Type B pancreatic cell (in vitro differentiated cells): ENCODE results near the gene LGALS14. TPM values are rescaled to one million over a fixed set of nuclear protein-coding genes. Genes with fewer than 3 reads are reported as not detected.
"Not testable (repeated sequence)": the region's sequence is repeated elsewhere in the genome, so short reads cannot be mapped to it uniquely, and the experiment has no call there.

Experiments used
- DNase-seq: peaks from one replicate; pipeline ENCODE4 v3.0.0; 2021; ENCODE audit warnings: mixed read lengths; ENCODE audit not compliant: unreplicated experiment; ENCODE audit errors: extremely low spot score
- H3K27ac Mint-ChIP-seq: 2 replicates; pipeline ENCODE4 v1.8.0; 2021; ENCODE audit warnings: mild to moderate bottlenecking, mixed read lengths
- H3K27me3 Mint-ChIP-seq: 2 replicates; pipeline ENCODE4 v1.8.0; 2021; ENCODE audit warnings: mixed read lengths
- H3K36me3 Mint-ChIP-seq: 2 replicates; pipeline ENCODE4 v1.8.0; 2021; ENCODE audit warnings: mixed read lengths
- H3K4me1 Mint-ChIP-seq: one replicate; pipeline ENCODE4 v1.8.0; 2021; ENCODE audit warnings: mixed read lengths; ENCODE audit not compliant: unreplicated experiment
- H3K4me3 Mint-ChIP-seq: 2 replicates; pipeline ENCODE4 v1.8.0; 2021; ENCODE audit warnings: mild to moderate bottlenecking, mixed read lengths
- H3K9me3 Mint-ChIP-seq: 2 replicates; pipeline ENCODE4 v1.8.0; 2021; ENCODE audit warnings: mixed read lengths
- CTCF ChIP-seq: fragments of 200-600 bp; sonication (generic); conservative IDR thresholded peaks from 2 replicates; pipeline ENCODE4 v1.5.0; 2021; ENCODE audit warnings: antibody characterized with exemption, mild to moderate bottlenecking
- total RNA-seq: library from RNA; stranded (reverse); gene quantifications from 2 replicates; pipeline ENCODE4 v1.2.1, GENCODE V29; 2021; ENCODE audit warnings: low replicate concordance

The LGALS14 gene
- total RNA-seq, 1 donor from 2014 or later = not detected

- no peak for TF ChIP-seq CTCF
- Mint-ChIP-seq H3K9me3 (no peaks in the 10 kb centered on the region), H3K27ac (no peak overlapping the region), H3K4me3 (no peak overlapping the region), H3K36me3 (no peaks in the 10 kb centered on the region), H3K27me3 (peaks cover 35% of the 10 kb centered on the region), H3K4me1 (no peaks in the 10 kb centered on the region)
- DNase-seq = no peak
Observed at GRCh38 chr19:39686739-39687138, 17.5 kb upstream of the LGALS14 start.

- H3K9me3 Mint-ChIP-seq, H3K27ac Mint-ChIP-seq, H3K36me3 Mint-ChIP-seq, H3K4me1 Mint-ChIP-seq, DNase-seq, H3K4me3 Mint-ChIP-seq: not testable (repeated sequence)
- peaks cover 47% of the 10 kb centered on the region for H3K27me3 Mint-ChIP-seq
Observed at GRCh38 chr19:39688637-39689036, 15.6 kb upstream of the LGALS14 start.

- Mint-ChIP-seq H3K4me1 (no peaks in the 10 kb centered on the region), H3K27ac (no peak overlapping the region), H3K27me3 (peaks cover 48% of the 10 kb centered on the region), H3K4me3 (no peak overlapping the region), H3K36me3 (no peaks in the 10 kb centered on the region), H3K9me3 (no peaks in the 10 kb centered on the region)
- TF ChIP-seq CTCF = no peak
- DNase-seq = no peak
Observed at GRCh38 chr19:39692166-39692565, 12.1 kb upstream of the LGALS14 start.

- no peaks in the 10 kb centered on the region for H3K9me3 Mint-ChIP-seq
- no peak overlapping the region for H3K27ac Mint-ChIP-seq
- H3K4me3 Mint-ChIP-seq = no peak overlapping the region
- H3K36me3 Mint-ChIP-seq = no peaks in the 10 kb centered on the region
- H3K27me3 Mint-ChIP-seq = peaks cover 52% of the 10 kb centered on the region
- DNase-seq = no peak
- no peaks in the 10 kb centered on the region for H3K4me1 Mint-ChIP-seq
- no peak for TF ChIP-seq CTCF
Observed at GRCh38 chr19:39692822-39693221, 11.5 kb upstream of the LGALS14 start.

GRCh38 chr19:39695759-39696158 is 8.5 kb upstream of the LGALS14 start:
- DNase-seq = no peak
- Mint-ChIP-seq H3K27ac (no peak overlapping the region), H3K9me3 (no peaks in the 10 kb centered on the region), H3K4me3 (no peak overlapping the region), H3K4me1 (no peaks in the 10 kb centered on the region), H3K27me3 (peaks cover 51% of the 10 kb centered on the region), H3K36me3 (no peaks in the 10 kb centered on the region)
- TF ChIP-seq CTCF = no peak

- Mint-ChIP-seq H3K4me3 (no peak overlapping the region), H3K27me3 (peaks cover 48% of the 10 kb centered on the region), H3K27ac (no peak overlapping the region), H3K36me3 (no peaks in the 10 kb centered on the region), H3K4me1 (no peaks in the 10 kb centered on the region), H3K9me3 (no peaks in the 10 kb centered on the region)
- no peak for DNase-seq
- TF ChIP-seq CTCF = no peak
Observed at GRCh38 chr19:39696387-39696786, 7.9 kb upstream of the LGALS14 start.
